GM12878 (cell line): ENCODE data around the gene ST8SIA1.

Experiments
- CTCF ChIP-seq, 3 experiments: IDR thresholded peaks in 2 of 3; conservative IDR thresholded peaks in 1 of 3; 2 replicates each; pipeline ENCODE4 v1.5.1; 2011; ENCODE audit warnings: low read depth in 3 of 3, low read length in 3 of 3, mild to moderate bottlenecking in 3 of 3, control low read depth in 2 of 3, moderate library complexity in 2 of 3, inconsistent platforms in 1 of 3, mixed read lengths in 1 of 3; ENCODE audit not compliant: control insufficient read depth in 2 of 3, insufficient read depth in 1 of 3; ENCODE audit errors: extremely low read depth in 1 of 3
- EZH2 ChIP-seq: IDR thresholded peaks from 2 replicates; pipeline ENCODE4 v1.6.1; 2012; ENCODE audit warnings: low read depth, mild to moderate bottlenecking, control low read depth, inconsistent platforms, low read length, borderline replicate concordance; ENCODE audit not compliant: control insufficient read depth
- GABPA ChIP-seq: IDR thresholded peaks from 2 replicates; pipeline ENCODE4 v1.6.1; 2014; ENCODE audit warnings: antibody characterized with exemption, low read depth, mild to moderate bottlenecking, inconsistent platforms
- JUND ChIP-seq: IDR thresholded peaks from 2 replicates; pipeline ENCODE4 v1.6.1; 2012; ENCODE audit warnings: low read depth, mild to moderate bottlenecking, low read length, improper control_type of control experiment, moderate library complexity
- MAX ChIP-seq: IDR thresholded peaks from 2 replicates; pipeline ENCODE4 v1.6.1; 2012; ENCODE audit warnings: low read depth, low read length, improper control_type of control experiment
- MYC ChIP-seq: IDR thresholded peaks from 2 replicates; pipeline ENCODE4 v1.6.1; 2011; ENCODE audit warnings: mild to moderate bottlenecking, low read length, moderate library complexity, inconsistent platforms; ENCODE audit not compliant: insufficient read depth, insufficient replicate concordance, insufficient read length, severe bottlenecking
- POLR2AphosphoS5 ChIP-seq: IDR thresholded peaks from 2 replicates; pipeline ENCODE4 v1.6.1; 2011; ENCODE audit warnings: mild to moderate bottlenecking, low read length, inconsistent platforms

- TF ChIP-seq POLR2AphosphoS5 (no peak), MAX (no peak), GABPA (no peak), MYC (no peak), JUND (no peak), CTCF (IDR thresholded peaks at IDR 0.05 in 2 of 3, conservative IDR thresholded peaks at IDR 0.05 in 1 of 3; ENCODE audit: control insufficient read depth in 2 of 3, extremely low read depth in 1 of 3, insufficient read depth in 1 of 3, low read depth in 3 of 3, low read length in 3 of 3) (no peak), EZH2 (no peak)
These were observed 83.7 kb downstream of the ST8SIA1 start for GRCh38 chr12:22250762-22251161.
